Measurements from ENCODE around the gene MAP1S. TPM values are rescaled to one million over a fixed set of nuclear protein-coding genes. Genes with fewer than 3 reads are reported as not detected.

MAP1S gene
- total and polyA plus RNA-seq, 2 of the 13 experiments (the other 11 are each of a cell fraction or from before 2014, with no cell fraction given) = 3.8 to 7.3 TPM

GRCh38 chr19:17766543-17767131 lies 47.4 kb downstream of the MAP1S start (continued):
- no peak for TF ChIP-seq SCMH1 (CRISPR knock-in tag; IDR thresholded peaks at IDR 0.05; ENCODE audit: borderline replicate concordance)
- TF ChIP-seq NFAT5 (CRISPR knock-in tag; IDR thresholded peaks at IDR 0.05) = no peak
- 0 out of 2 replicates have a peak, but pooled peaks have one; percentile 20 for TF ChIP-seq ZNF891 (CRISPR knock-in tag; IDR thresholded peaks at IDR 0.05)
- TF ChIP-seq RAD21 (CRISPR knock-in tag; IDR thresholded peaks at IDR 0.05) = peak; percentile 87
- no peak for TF ChIP-seq ZNF446 (CRISPR knock-in tag; IDR thresholded peaks at IDR 0.05)
- TF ChIP-seq UBTF (CRISPR knock-in tag; IDR thresholded peaks at IDR 0.05) = peak; percentile 26; the same call in 1 of the 2 replicates
- TF ChIP-seq HIC2 (CRISPR knock-in tag; IDR thresholded peaks at IDR 0.05; ENCODE audit: low read depth) = peak; percentile 64
- peak; percentile 38; the same call in 1 of the 2 replicates for TF ChIP-seq SOX5 (CRISPR knock-in tag; IDR thresholded peaks at IDR 0.05; ENCODE audit: borderline replicate concordance)
- peak; percentile 60; the same call in 1 of the 2 replicates for TF ChIP-seq NR2C2 (CRISPR knock-in tag; IDR thresholded peaks at IDR 0.05; ENCODE audit: borderline replicate concordance)
- TF ChIP-seq RBAK (CRISPR knock-in tag; IDR thresholded peaks at IDR 0.05) = no peak
- no peak for TF ChIP-seq SMARCC2 (IDR thresholded peaks at IDR 0.05)
- TF ChIP-seq ZNF556 (CRISPR knock-in tag; IDR thresholded peaks at IDR 0.05; ENCODE audit: borderline replicate concordance) = peak; percentile 60; the same call in 1 of the 2 replicates
- no peak for TF ChIP-seq GATA4 (IDR thresholded peaks at IDR 0.05; ENCODE audit: borderline replicate concordance, low read depth)
- peak; percentile 71; the same call in 1 of the 2 replicates for TF ChIP-seq NR2F2 (IDR thresholded peaks at IDR 0.05; ENCODE audit: borderline replicate concordance, low read depth)
- no peak for TF ChIP-seq PRDM10 (CRISPR knock-in tag; IDR thresholded peaks at IDR 0.05; ENCODE audit: low read depth)
